NT2/D1 (cell line): ENCODE measurements around the gene DRP2.

Source experiments
- SUZ12 ChIP-seq: IDR thresholded peaks from 2 replicates; pipeline ENCODE4 v1.6.1; 2011; ENCODE audit not compliant: insufficient read length, insufficient read depth; ENCODE audit errors: extremely low read depth
- YY1 ChIP-seq: IDR thresholded peaks from 2 replicates; pipeline ENCODE4 v1.6.1; 2011; ENCODE audit not compliant: insufficient read length, insufficient read depth

DNA sequence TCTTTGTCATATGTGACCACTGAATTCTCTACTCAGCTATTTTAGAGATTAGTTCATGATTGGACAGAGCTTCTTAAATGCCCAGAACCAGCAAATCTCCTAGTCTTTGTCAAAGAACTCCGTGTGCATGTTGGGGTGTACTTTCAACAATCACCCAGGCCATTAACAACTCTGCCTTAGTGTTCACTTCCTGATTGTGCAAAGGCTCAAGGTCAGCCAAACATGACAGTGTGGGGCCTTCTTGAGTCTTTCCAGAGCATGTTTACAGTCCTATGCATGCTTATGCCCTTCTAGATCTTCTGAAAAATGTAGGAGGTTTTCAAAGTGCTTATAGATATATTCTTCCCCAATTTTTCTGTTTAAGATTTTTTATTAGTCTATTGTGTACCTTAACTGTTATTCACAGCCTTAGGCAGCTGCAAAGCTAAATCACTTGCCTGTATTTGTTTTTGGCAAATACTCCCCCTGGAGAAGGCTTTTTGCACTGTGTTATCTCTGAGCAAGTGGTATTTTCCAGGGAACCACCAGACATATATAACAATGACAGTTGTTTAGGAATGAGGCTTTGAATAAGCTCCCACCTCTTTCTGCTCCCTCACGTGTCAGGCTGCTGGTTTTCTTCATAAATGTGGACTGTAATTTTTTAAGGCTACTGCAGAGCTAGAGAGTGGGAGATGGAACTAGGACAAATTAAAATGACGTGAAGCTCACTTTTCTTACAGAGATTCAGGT, 24.0 kb upstream of the DRP2 start:
- no peak for TF ChIP-seq YY1
- no peak for TF ChIP-seq SUZ12
